ENCODE data around the gene CFAP74.

Gene CFAP74

GRCh38 chr1:2042830-2043773 is 39.5 kb upstream of the CFAP74 start:
- no peak for DNase-seq

- DNase-seq: no peak
These were observed 38.3 kb upstream of the CFAP74 start for GRCh38 chr1:2041887-2042286.

GRCh38 chr1:2041305-2041704 is 37.7 kb upstream of the CFAP74 start:
- DNase-seq: no peak

- DNase-seq: no peak
These were observed 35.7 kb upstream of the CFAP74 start for GRCh38 chr1:2039251-2039650.

GRCh38 chr1:2038229-2038628 is 34.6 kb upstream of the CFAP74 start:
- DNase-seq: no peak

GRCh38 chr1:2037314-2037979 is 33.9 kb upstream of the CFAP74 start:
- DNase-seq: no peak

- no peak for DNase-seq
These were observed 32.7 kb upstream of the CFAP74 start for GRCh38 chr1:2036287-2036686.

GRCh38 chr1:2033165-2033564 is 29.6 kb upstream of the CFAP74 start:
- DNase-seq: no peak

GRCh38 chr1:2032737-2033136 is 29.2 kb upstream of the CFAP74 start:
- no peak for DNase-seq

GRCh38 chr1:2031546-2032540 is 28.3 kb upstream of the CFAP74 start:
- DNase-seq: no peak

GRCh38 chr1:2030076-2030871 is 26.7 kb upstream of the CFAP74 start:
- no peak for DNase-seq

GRCh38 chr1:2029561-2029960 is 26.0 kb upstream of the CFAP74 start:
- no peak for DNase-seq

GRCh38 chr1:2028870-2029560 is 25.4 kb upstream of the CFAP74 start:
- no peak for DNase-seq

- no peak for DNase-seq
These were observed 24.5 kb upstream of the CFAP74 start for GRCh38 chr1:2027961-2028583.

GRCh38 chr1:2025491-2025981 is 21.9 kb upstream of the CFAP74 start:
- DNase-seq: peak in 1 of 4 experiments; percentile 8

GRCh38 chr1:2024887-2025286 is 21.3 kb upstream of the CFAP74 start:
- DNase-seq: no peak

- no peak for DNase-seq
These were observed 20.9 kb upstream of the CFAP74 start for GRCh38 chr1:2024451-2024850.

- DNase-seq: no peak
These were observed 19.6 kb upstream of the CFAP74 start for GRCh38 chr1:2023187-2023586.

GRCh38 chr1:2022063-2022770 is 18.6 kb upstream of the CFAP74 start:
- DNase-seq: no peak

- no peak for DNase-seq
These were observed 18.0 kb upstream of the CFAP74 start for GRCh38 chr1:2021550-2021949.

Data from suppressor macrophage (primary cell).